Measurements from ENCODE around the gene DLGAP4. TPM values are rescaled to one million over a fixed set of nuclear protein-coding genes. Genes with fewer than 3 reads are reported as not detected.

The DLGAP4 gene
- total and polyA plus RNA-seq, 2 of the 13 experiments (the other 11 are each of a cell fraction or from before 2014, with no cell fraction given): 15.2 to 26.7 TPM

- TF ChIP-seq ZNF235 (CRISPR knock-in tag; IDR thresholded peaks at IDR 0.05; ENCODE audit: borderline replicate concordance) (peak; percentile 84; the same call in 1 of the 2 replicates), MYC (CRISPR knock-in tag; IDR thresholded peaks at IDR 0.05; ENCODE audit: borderline replicate concordance) (peak; percentile 93), PPARG (CRISPR knock-in tag; conservative IDR thresholded peaks at IDR 0.05) (0 out of 2 replicates have a peak, but pooled peaks have one; percentile 44), MEIS2 (CRISPR knock-in tag; IDR thresholded peaks at IDR 0.05) (peak; percentile 74), RNF2 (conservative IDR thresholded peaks at IDR 0.05; ENCODE audit: low read depth) (peak; percentile 83), ETV5 (CRISPR knock-in tag; IDR thresholded peaks at IDR 0.05; ENCODE audit: borderline replicate concordance) (peak; percentile 53), SKI (IDR thresholded peaks at IDR 0.05; ENCODE audit: partially characterized antibody) (peak; percentile 48), IKZF4 (CRISPR knock-in tag; IDR thresholded peaks at IDR 0.05; ENCODE audit: borderline replicate concordance, low read depth, not compliant biosample characterization) (peak; percentile 93), ATF1 (CRISPR knock-in tag; IDR thresholded peaks at IDR 0.05) (no peak), MEIS1 (CRISPR knock-in tag; IDR thresholded peaks at IDR 0.05; ENCODE audit: borderline replicate concordance) (no peak), ZNF713 (CRISPR knock-in tag; IDR thresholded peaks at IDR 0.05) (no peak), MAZ (IDR thresholded peaks at IDR 0.05; ENCODE audit: borderline replicate concordance, low read depth, low read length) (peak; percentile 87), MAZ (CRISPR knock-in tag; IDR thresholded peaks at IDR 0.05; ENCODE audit: low read depth) (peak; percentile 75; the same call in 1 of the 2 replicates), ZNF225 (CRISPR knock-in tag; IDR thresholded peaks at IDR 0.05) (peak; percentile 64; the same call in 1 of the 2 replicates), RFX5 (IDR thresholded peaks at IDR 0.05; ENCODE audit: low read depth, low read length) (no peak; the same call in 1 of the 2 replicates), ZNF792 (CRISPR knock-in tag; IDR thresholded peaks at IDR 0.05) (peak; percentile 78), ZNF737 (CRISPR knock-in tag; IDR thresholded peaks at IDR 0.05; ENCODE audit: borderline replicate concordance) (no peak), NRL (CRISPR knock-in tag; IDR thresholded peaks at IDR 0.05; ENCODE audit: borderline replicate concordance) (peak; percentile 97), ZFP36L1 (CRISPR knock-in tag; IDR thresholded peaks at IDR 0.05) (peak; percentile 87; the same call in 1 of the 2 replicates), ZNF563 (CRISPR knock-in tag; IDR thresholded peaks at IDR 0.05) (peak; percentile 79), ZNF432 (CRISPR knock-in tag; IDR thresholded peaks at IDR 0.05; ENCODE audit: borderline replicate concordance) (no peak)
- TF ChIP-seq, protein P1, sequence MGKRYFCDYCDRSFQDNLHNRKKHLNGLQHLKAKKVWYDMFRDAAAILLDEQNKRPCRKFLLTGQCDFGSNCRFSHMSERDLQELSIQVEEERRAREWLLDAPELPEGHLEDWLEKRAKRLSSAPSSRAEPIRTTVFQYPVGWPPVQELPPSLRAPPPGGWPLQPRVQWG (CRISPR knock-in tag; IDR thresholded peaks at IDR 0.05; ENCODE audit: borderline replicate concordance, low read depth): no peak
- TF ChIP-seq, protein P2, sequence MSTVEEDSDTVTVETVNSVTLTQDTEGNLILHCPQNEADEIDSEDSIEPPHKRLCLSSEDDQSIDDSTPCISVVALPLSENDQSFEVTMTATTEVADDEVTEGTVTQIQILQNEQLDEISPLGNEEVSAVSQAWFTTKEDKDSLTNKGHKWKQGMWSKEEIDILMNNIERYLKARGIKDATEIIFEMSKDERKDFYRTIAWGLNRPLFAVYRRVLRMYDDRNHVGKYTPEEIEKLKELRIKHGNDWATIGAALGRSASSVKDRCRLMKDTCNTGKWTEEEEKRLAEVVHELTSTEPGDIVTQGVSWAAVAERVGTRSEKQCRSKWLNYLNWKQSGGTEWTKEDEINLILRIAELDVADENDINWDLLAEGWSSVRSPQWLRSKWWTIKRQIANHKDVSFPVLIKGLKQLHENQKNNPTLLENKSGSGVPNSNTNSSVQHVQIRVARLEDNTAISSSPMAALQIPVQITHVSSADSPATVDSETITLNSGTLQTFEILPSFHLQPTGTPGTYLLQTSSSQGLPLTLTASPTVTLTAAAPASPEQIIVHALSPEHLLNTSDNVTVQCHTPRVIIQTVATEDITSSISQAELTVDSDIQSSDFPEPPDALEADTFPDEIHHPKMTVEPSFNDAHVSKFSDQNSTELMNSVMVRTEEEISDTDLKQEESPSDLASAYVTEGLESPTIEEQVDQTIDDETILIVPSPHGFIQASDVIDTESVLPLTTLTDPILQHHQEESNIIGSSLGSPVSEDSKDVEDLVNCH (CRISPR knock-in tag; IDR thresholded peaks at IDR 0.05): peak; percentile 44; the same call in 1 of the 2 replicates
- TF ChIP-seq, protein P3, sequence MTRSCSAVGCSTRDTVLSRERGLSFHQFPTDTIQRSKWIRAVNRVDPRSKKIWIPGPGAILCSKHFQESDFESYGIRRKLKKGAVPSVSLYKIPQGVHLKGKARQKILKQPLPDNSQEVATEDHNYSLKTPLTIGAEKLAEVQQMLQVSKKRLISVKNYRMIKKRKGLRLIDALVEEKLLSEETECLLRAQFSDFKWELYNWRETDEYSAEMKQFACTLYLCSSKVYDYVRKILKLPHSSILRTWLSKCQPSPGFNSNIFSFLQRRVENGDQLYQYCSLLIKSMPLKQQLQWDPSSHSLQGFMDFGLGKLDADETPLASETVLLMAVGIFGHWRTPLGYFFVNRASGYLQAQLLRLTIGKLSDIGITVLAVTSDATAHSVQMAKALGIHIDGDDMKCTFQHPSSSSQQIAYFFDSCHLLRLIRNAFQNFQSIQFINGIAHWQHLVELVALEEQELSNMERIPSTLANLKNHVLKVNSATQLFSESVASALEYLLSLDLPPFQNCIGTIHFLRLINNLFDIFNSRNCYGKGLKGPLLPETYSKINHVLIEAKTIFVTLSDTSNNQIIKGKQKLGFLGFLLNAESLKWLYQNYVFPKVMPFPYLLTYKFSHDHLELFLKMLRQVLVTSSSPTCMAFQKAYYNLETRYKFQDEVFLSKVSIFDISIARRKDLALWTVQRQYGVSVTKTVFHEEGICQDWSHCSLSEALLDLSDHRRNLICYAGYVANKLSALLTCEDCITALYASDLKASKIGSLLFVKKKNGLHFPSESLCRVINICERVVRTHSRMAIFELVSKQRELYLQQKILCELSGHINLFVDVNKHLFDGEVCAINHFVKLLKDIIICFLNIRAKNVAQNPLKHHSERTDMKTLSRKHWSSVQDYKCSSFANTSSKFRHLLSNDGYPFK (CRISPR knock-in tag; IDR thresholded peaks at IDR 0.05; ENCODE audit: borderline replicate concordance): peak; percentile 89
Measured at GRCh38 chr20:36460648-36461599, 154.8 kb downstream of the DLGAP4 start (continued).

Data from HepG2 (cell line).